HG03558 (cell line): Measurements from ENCODE around the gene MET.
"Not testable (repeated sequence)": the region's sequence is repeated elsewhere in the genome, so short reads cannot be mapped to it uniquely, and the experiment has no call there.

Source experiments
- ATAC-seq: cut with Tn5 transposase; IDR thresholded peaks from one replicate; pipeline ENCODE4 v1.9.1; 2021; ENCODE audit warnings: moderate number of reproducible peaks; ENCODE audit not compliant: unreplicated experiment; ENCODE audit errors: extremely low read depth

Gene MET

GRCh38 chr7:116671681-116672595 is at the start of gene MET:
Gene MET (plus strand): TSS chr7:116672196. CDS start chr7:116699085, 26,889 bp downstream.
- ATAC-seq = no peak

- ATAC-seq = no peak
These were observed 45.1 kb upstream of the MET start for GRCh38 chr7:116626886-116627285.

- ATAC-seq = no peak
These were observed 42.9 kb upstream of the MET start for GRCh38 chr7:116629051-116629463.

- ATAC-seq = peak; percentile 96
These were observed 41.6 kb upstream of the MET start for GRCh38 chr7:116630357-116630756.

- no peak for ATAC-seq
These were observed 40.9 kb upstream of the MET start for GRCh38 chr7:116630932-116631671.

- ATAC-seq = no peak
These were observed 40.3 kb upstream of the MET start for GRCh38 chr7:116631676-116632075.

GRCh38 chr7:116632384-116632783 is 39.6 kb upstream of the MET start:
- ATAC-seq = no peak

GRCh38 chr7:116633131-116633988 is 38.6 kb upstream of the MET start:
- ATAC-seq = no peak

- ATAC-seq = no peak
These were observed 35.0 kb upstream of the MET start for GRCh38 chr7:116636997-116637396.

GRCh38 chr7:116638592-116638991 is 33.4 kb upstream of the MET start:
- ATAC-seq = not testable (repeated sequence)

GRCh38 chr7:116641551-116642153 is 30.3 kb upstream of the MET start:
- no peak for ATAC-seq

GRCh38 chr7:116643148-116643547 is 28.8 kb upstream of the MET start:
- not testable (repeated sequence) for ATAC-seq

GRCh38 chr7:116644628-116645027 is 27.4 kb upstream of the MET start:
- no peak for ATAC-seq

GRCh38 chr7:116647290-116647689 is 24.7 kb upstream of the MET start:
- no peak for ATAC-seq

GRCh38 chr7:116647861-116648260 is 24.1 kb upstream of the MET start:
- ATAC-seq = no peak

- no peak for ATAC-seq
These were observed 21.6 kb upstream of the MET start for GRCh38 chr7:116650436-116650835.

- no peak for ATAC-seq
These were observed 19.2 kb upstream of the MET start for GRCh38 chr7:116652793-116653192.

- no peak for ATAC-seq
These were observed 18.8 kb upstream of the MET start for GRCh38 chr7:116653204-116653603.

- no peak for ATAC-seq
These were observed 18.4 kb upstream of the MET start for GRCh38 chr7:116653646-116654045.

GRCh38 chr7:116659248-116659647 is 12.7 kb upstream of the MET start:
- ATAC-seq = not testable (repeated sequence)
